Mammary epithelial cell (primary cell): ENCODE data around the gene EPB41L1.

ENCODE experiments used
- CTCF ChIP-seq, 2 donors: IDR thresholded peaks in 1 of 2; conservative IDR thresholded peaks in 1 of 2; 2 replicates each; pipeline ENCODE4 v1.5.1; 2011 to 2012; ENCODE audit warnings: inconsistent platforms in 2 of 2, low read length in 2 of 2, mild to moderate bottlenecking in 2 of 2, control low read depth in 1 of 2, low read depth in 1 of 2; ENCODE audit not compliant: insufficient read depth in 1 of 2; ENCODE audit errors: extremely low read depth in 1 of 2
- EZH2 ChIP-seq: IDR thresholded peaks from 2 replicates; pipeline ENCODE4 v1.6.1; 2012; ENCODE audit warnings: low read length, inconsistent platforms, borderline replicate concordance

- TF ChIP-seq CTCF (conservative IDR thresholded peaks at IDR 0.05 in 1 of 2, IDR thresholded peaks at IDR 0.05 in 1 of 2; ENCODE audit: extremely low read depth in 1 of 2, insufficient read depth in 1 of 2, low read depth in 1 of 2, low read length in 2 of 2) = no peak
- no peak for TF ChIP-seq EZH2
Measured at GRCh38 chr20:36260316-36260715, 105.8 kb downstream of the EPB41L1 start.
